ENCODE results near the gene ZNF536.

ZNF536 gene

GRCh38 chr19:30387311-30388115 is 15.3 kb downstream of the ZNF536 start:
- H3K9me3 ChIP-seq (replicated peaks; ENCODE audit: insufficient read depth, low read length), result no peaks in the 10 kb centered on the region
- no peaks in the 10 kb centered on the region for H3K79me2 ChIP-seq (ENCODE audit: low read length)
- H3K9ac ChIP-seq (ENCODE audit: low read length), result no peak overlapping the region
- H3K27ac ChIP-seq (ENCODE audit: low read length), result no peak overlapping the region
- H3K4me2 ChIP-seq (ENCODE audit: low read depth, low read length), result no peak overlapping the region
- peaks cover 38% of the 10 kb centered on the region for H3K27me3 ChIP-seq (replicated peaks; ENCODE audit: insufficient read depth, low read length)
- TF ChIP-seq EZH2phosphoT487 (IDR thresholded peaks at IDR 0.05; ENCODE audit: low read length) (no peak), EZH2 (optimal IDR thresholded peaks at IDR 0.05; ENCODE audit: low read depth, low read length) (no peak), CTCF (IDR thresholded peaks at IDR 0.05; ENCODE audit: low read length) (no peak)
- H2AFZ ChIP-seq (ENCODE audit: low read length), result no peak overlapping the region
- no peaks in the 10 kb centered on the region for H3K9me2 ChIP-seq (replicated peaks; ENCODE audit: insufficient read depth, low read length)
- no peaks in the 10 kb centered on the region for H3K4me1 ChIP-seq (ENCODE audit: low read length)
- H3K4me3 ChIP-seq (ENCODE audit: low read length), result no peak overlapping the region
- no peak for DNase-seq
- H3F3A ChIP-seq (ENCODE audit: insufficient read depth, low read length), result no peaks in the 10 kb centered on the region
- H4K20me1 ChIP-seq (ENCODE audit: insufficient read depth, low read length), result no peaks in the 10 kb centered on the region
- H3K36me3 ChIP-seq (replicated peaks; ENCODE audit: insufficient read depth, low read length), result no peaks in the 10 kb centered on the region

GRCh38 chr19:30388327-30388726 is 16.1 kb downstream of the ZNF536 start:
- no peak overlapping the region for H3K4me2 ChIP-seq (ENCODE audit: low read depth, low read length)
- H4K20me1 ChIP-seq (ENCODE audit: insufficient read depth, low read length), result no peaks in the 10 kb centered on the region
- no peak overlapping the region for H3K27ac ChIP-seq (ENCODE audit: low read length)
- no peaks in the 10 kb centered on the region for H3K9me3 ChIP-seq (replicated peaks; ENCODE audit: insufficient read depth, low read length)
- peaks cover 41% of the 10 kb centered on the region for H3K27me3 ChIP-seq (replicated peaks; ENCODE audit: insufficient read depth, low read length)
- no peak for TF ChIP-seq EZH2phosphoT487 (IDR thresholded peaks at IDR 0.05; ENCODE audit: low read length)
- no peak for TF ChIP-seq CTCF (IDR thresholded peaks at IDR 0.05; ENCODE audit: low read length)
- TF ChIP-seq EZH2 (optimal IDR thresholded peaks at IDR 0.05; ENCODE audit: low read depth, low read length), result no peak
- no peak overlapping the region for H3K4me3 ChIP-seq (ENCODE audit: low read length)
- H3F3A ChIP-seq (ENCODE audit: insufficient read depth, low read length), result no peaks in the 10 kb centered on the region
- no peak overlapping the region for H2AFZ ChIP-seq (ENCODE audit: low read length)
- H3K36me3 ChIP-seq (replicated peaks; ENCODE audit: insufficient read depth, low read length), result no peaks in the 10 kb centered on the region
- no peaks in the 10 kb centered on the region for H3K9me2 ChIP-seq (replicated peaks; ENCODE audit: insufficient read depth, low read length)
- DNase-seq, result no peak
- no peaks in the 10 kb centered on the region for H3K79me2 ChIP-seq (ENCODE audit: low read length)
- no peak overlapping the region for H3K9ac ChIP-seq (ENCODE audit: low read length)
- H3K4me1 ChIP-seq (ENCODE audit: low read length), result no peaks in the 10 kb centered on the region

- TF ChIP-seq CTCF (IDR thresholded peaks at IDR 0.05; ENCODE audit: low read length), result no peak
- no peak for TF ChIP-seq EZH2 (optimal IDR thresholded peaks at IDR 0.05; ENCODE audit: low read depth, low read length)
- no peak for TF ChIP-seq EZH2phosphoT487 (IDR thresholded peaks at IDR 0.05; ENCODE audit: low read length)
- Histone ChIP-seq H3K9me2 (replicated peaks; ENCODE audit: insufficient read depth, low read length) (no peaks in the 10 kb centered on the region), H3F3A (ENCODE audit: insufficient read depth, low read length) (no peaks in the 10 kb centered on the region), H4K20me1 (ENCODE audit: insufficient read depth, low read length) (no peaks in the 10 kb centered on the region), H3K9ac (ENCODE audit: low read length) (no peak overlapping the region), H3K27ac (ENCODE audit: low read length) (no peak overlapping the region), H3K4me3 (ENCODE audit: low read length) (no peak overlapping the region), H3K4me2 (ENCODE audit: low read depth, low read length) (no peak overlapping the region), H3K27me3 (replicated peaks; ENCODE audit: insufficient read depth, low read length) (peaks cover 44% of the 10 kb centered on the region), H3K79me2 (ENCODE audit: low read length) (no peaks in the 10 kb centered on the region), H3K4me1 (ENCODE audit: low read length) (no peaks in the 10 kb centered on the region), H3K36me3 (replicated peaks; ENCODE audit: insufficient read depth, low read length) (no peaks in the 10 kb centered on the region), H2AFZ (ENCODE audit: low read length) (no peak overlapping the region), H3K9me3 (replicated peaks; ENCODE audit: insufficient read depth, low read length) (no peaks in the 10 kb centered on the region)
- DNase-seq, result no peak
Measured at GRCh38 chr19:30388819-30389218, 16.6 kb downstream of the ZNF536 start.
